Epidermal melanocyte (primary cell): ENCODE data around the gene MRPL55.

Experiments used
- DNase-seq: peaks from one replicate; pipeline ENCODE4 v3.0.0; 2011; ENCODE audit warnings: low spot score; ENCODE audit not compliant: insufficient read length

MRPL55 gene

GRCh38 chr1:228148196-228148861, 39.2 kb upstream of the MRPL55 start:
- no peak for DNase-seq

GRCh38 chr1:228147768-228148167, 38.7 kb upstream of the MRPL55 start:
- no peak for DNase-seq

GRCh38 chr1:228147151-228147693, 38.1 kb upstream of the MRPL55 start:
- DNase-seq = no peak

GRCh38 chr1:228146417-228147150, 37.5 kb upstream of the MRPL55 start:
- DNase-seq = no peak

- DNase-seq = no peak
Measured at GRCh38 chr1:228145463-228146416, 36.6 kb upstream of the MRPL55 start.

- no peak for DNase-seq
Measured at GRCh38 chr1:228144993-228145343, 35.9 kb upstream of the MRPL55 start.

- no peak for DNase-seq
Measured at GRCh38 chr1:228144193-228144992, 35.3 kb upstream of the MRPL55 start.

GRCh38 chr1:228143480-228144192, 34.5 kb upstream of the MRPL55 start:
- no peak for DNase-seq

- DNase-seq = no peak
Measured at GRCh38 chr1:228142701-228143136, 33.6 kb upstream of the MRPL55 start.

- no peak for DNase-seq
Measured at GRCh38 chr1:228142155-228142691, 33.1 kb upstream of the MRPL55 start.

- no peak for DNase-seq
Measured at GRCh38 chr1:228141226-228142044, 32.3 kb upstream of the MRPL55 start.

GRCh38 chr1:228140724-228141225, 31.7 kb upstream of the MRPL55 start:
- no peak for DNase-seq

GRCh38 chr1:228139931-228140723, 31.0 kb upstream of the MRPL55 start, which contains the start of gene GUK1:
TSS of gene GUK1 (plus strand) at chr1:228140279. CDS start at chr1:228140303, 24 bp downstream.
- peak; percentile 96 for DNase-seq

- no peak for DNase-seq
Measured at GRCh38 chr1:228139406-228139930, 30.4 kb upstream of the MRPL55 start.

GRCh38 chr1:228136901-228137300, 27.8 kb upstream of the MRPL55 start:
- no peak for DNase-seq

GRCh38 chr1:228134591-228134990, 25.5 kb upstream of the MRPL55 start:
- no peak for DNase-seq

GRCh38 chr1:228131766-228132165, 22.7 kb upstream of the MRPL55 start:
- DNase-seq = no peak

- no peak for DNase-seq
Measured at GRCh38 chr1:228125185-228125584, 16.1 kb upstream of the MRPL55 start.
